CD4-positive, CD25-positive, alpha-beta regulatory T cell (primary cell): Measurements from ENCODE around the gene ALG1L2. TPM values are rescaled to one million over a fixed set of nuclear protein-coding genes. Genes with fewer than 3 reads are reported as not detected.
"Not testable (repeated sequence)": the region's sequence is repeated elsewhere in the genome, so short reads cannot be mapped to it uniquely, and the experiment has no call there.

Source experiments
- ATAC-seq, 2 donors: fragments of 150-1000 bp; cut with Tn5 transposase; one replicate each; pipeline ENCODE4 v1.10.0; 2021; ENCODE audit warnings: low read depth in 2 of 2, moderate number of reproducible peaks in 2 of 2, moderate library complexity in 1 of 2
- DNase-seq, 3 donors: peaks; one replicate each; pipeline versions ENCODE4 v3.0.0 to v3.0.0-alpha.2; 2012 to 2022; ENCODE audit warnings: mixed read lengths in 1 of 3
- H3K27ac ChIP-seq: one replicate; pipeline ENCODE4 v1.7.0; 2013; ENCODE audit warnings: mild to moderate bottlenecking, low read length; ENCODE audit not compliant: insufficient read depth, poor library complexity, severe bottlenecking
- H3K27me3 ChIP-seq: one replicate; pipeline ENCODE4 v1.7.0; 2013; ENCODE audit warnings: low read length; ENCODE audit not compliant: control insufficient read depth, insufficient read depth
- H3K36me3 ChIP-seq: one replicate; pipeline ENCODE4 v1.7.0; 2013; ENCODE audit warnings: mild to moderate bottlenecking, low read length, moderate library complexity; ENCODE audit not compliant: control insufficient read depth, insufficient read depth
- H3K4me1 ChIP-seq: 2 replicates; pipeline ENCODE4 v1.7.0; 2013; ENCODE audit warnings: mild to moderate bottlenecking, low read length; ENCODE audit not compliant: insufficient read depth, control insufficient read depth, poor library complexity, severe bottlenecking
- H3K4me3 ChIP-seq: one replicate; pipeline ENCODE4 v1.7.0; 2013; ENCODE audit warnings: low read depth, mild to moderate bottlenecking, low read length, moderate library complexity
- H3K9me3 ChIP-seq, 2 experiments: 1 replicate in 1 of 2; 2 replicates in 1 of 2; pipeline ENCODE4 v1.7.0; 2013; ENCODE audit warnings: low read length in 2 of 2, mild to moderate bottlenecking in 1 of 2, moderate library complexity in 1 of 2; ENCODE audit not compliant: control insufficient read depth in 2 of 2
- H3K27ac Mint-ChIP-seq, 3 donors: one replicate each; pipeline ENCODE4 v1.8.0; 2020 to 2022; ENCODE audit warnings: mild to moderate bottlenecking in 3 of 3, mixed read lengths in 3 of 3, moderate library complexity in 2 of 3
- H3K27me3 Mint-ChIP-seq: one replicate; pipeline ENCODE4 v1.8.0; 2022; ENCODE audit warnings: mild to moderate bottlenecking, mixed read lengths
- H3K36me3 Mint-ChIP-seq: one replicate; pipeline ENCODE4 v1.8.0; 2020; ENCODE audit warnings: mixed read lengths
- H3K4me1 Mint-ChIP-seq, 4 donors: one replicate each; pipeline ENCODE4 v1.8.0; 2020 to 2022; ENCODE audit warnings: mixed read lengths in 4 of 4, mild to moderate bottlenecking in 1 of 4
- H3K4me3 Mint-ChIP-seq, 4 donors: one replicate each; pipeline ENCODE4 v1.8.0; 2020 to 2022; ENCODE audit warnings: mild to moderate bottlenecking in 4 of 4, mixed read lengths in 4 of 4, moderate library complexity in 3 of 4
- H3K9me3 Mint-ChIP-seq, 7 donors: one replicate each; pipeline ENCODE4 v1.8.0; 2020 to 2022; ENCODE audit warnings: mixed read lengths in 7 of 7, mild to moderate bottlenecking in 3 of 7, moderate library complexity in 2 of 7
- polyA plus RNA-seq, 4 donors: library from polyadenylated mRNA; unstranded; fragments of 300-500 nt; fragmentation: Illumina TruSeq; gene quantifications; one replicate each; pipeline ENCODE4 v1.2.3, GENCODE V29; 2021
- total RNA-seq: library from RNA; stranded (reverse); gene quantifications from one replicate; pipeline ENCODE4 v1.2.3, GENCODE V29; 2022

ALG1L2 gene
- total and polyA plus RNA-seq, 5 donors from 2014 or later, result 0.30 to 1.4 TPM; not detected in 3

GRCh38 chr3:130110386-130111169 lies 28.9 kb downstream of the ALG1L2 start:
- not testable (repeated sequence) for H3K36me3 Mint-ChIP-seq, H3K36me3 ChIP-seq, ATAC-seq, H3K27me3 Mint-ChIP-seq, H3K9me3 ChIP-seq, H3K4me1 ChIP-seq, H3K9me3 Mint-ChIP-seq, H3K27me3 ChIP-seq
- Mint-ChIP-seq H3K27ac (peak overlapping the region; percentile 43 to 99 (median 55)), H3K4me1 (peaks cover 0 to 26% (median 13%) of the 10 kb centered on the region in 4 donors), H3K4me3 (peak overlapping the region; percentile 94 to 99 (median 99))
- peak overlapping the region; percentile 90 for H3K27ac ChIP-seq
- H3K4me3 ChIP-seq, result peak overlapping the region; percentile 26
- DNase-seq, result peak in 1 of 3 donors; percentile 9

GRCh38 chr3:130111185-130111864 lies 29.7 kb downstream of the ALG1L2 start:
- Histone ChIP-seq H3K4me1 (peaks cover 5% of the 10 kb centered on the region), H3K36me3 (no peaks in the 10 kb centered on the region), H3K27ac (peak overlapping the region; percentile 90), H3K27me3 (no peaks in the 10 kb centered on the region), H3K9me3 (no peaks in the 10 kb centered on the region), H3K4me3 (no peak overlapping the region)
- Mint-ChIP-seq H3K4me1 (peaks cover 0 to 20% (median 13%) of the 10 kb centered on the region in 4 donors), H3K27ac (peak overlapping the region; percentile 99 to 100 (median 99)), H3K27me3 (no peaks in the 10 kb centered on the region), H3K4me3 (peak overlapping the region; percentile 94 to 99 (median 99)), H3K36me3 (no peaks in the 10 kb centered on the region), H3K9me3 (no peaks in the 10 kb centered on the region)
- DNase-seq, result peak; percentile 98 to 100 (median 98)
- ATAC-seq, result peak; percentile 100

- not testable (repeated sequence) for H3K27me3 Mint-ChIP-seq, H3K9me3 Mint-ChIP-seq, H3K4me1 ChIP-seq, H3K27me3 ChIP-seq, H3K36me3 Mint-ChIP-seq, H3K9me3 ChIP-seq, H3K36me3 ChIP-seq
- Histone ChIP-seq H3K4me3 (peak overlapping the region; percentile 40), H3K27ac (peak overlapping the region; percentile 90)
- Mint-ChIP-seq H3K27ac (peak overlapping the region; percentile 99 to 100 (median 99)), H3K4me1 (peaks cover 0 to 20% (median 13%) of the 10 kb centered on the region in 4 donors), H3K4me3 (peak overlapping the region; percentile 94 to 99 (median 99))
- ATAC-seq (peak; percentile 40 to 42), DNase-seq (peak; percentile 94 to 99 (median 98))
These were observed 30.5 kb downstream of the ALG1L2 start for GRCh38 chr3:130111865-130112747.

- H3K36me3 ChIP-seq, result not testable (repeated sequence)
These were observed 31.1 kb downstream of the ALG1L2 start for GRCh38 chr3:130112748-130113073.

GRCh38 chr3:130115400-130115799 lies 33.8 kb downstream of the ALG1L2 start:
- H3K27me3 Mint-ChIP-seq, DNase-seq, H3K27ac ChIP-seq, H3K36me3 Mint-ChIP-seq, H3K4me3 Mint-ChIP-seq, ATAC-seq, H3K36me3 ChIP-seq, H3K4me3 ChIP-seq, H3K9me3 Mint-ChIP-seq, H3K27ac Mint-ChIP-seq, H3K27me3 ChIP-seq, H3K9me3 ChIP-seq, H3K4me1 ChIP-seq: not testable (repeated sequence)
- H3K4me1 Mint-ChIP-seq, result peaks cover 0 to 18% (median 10%) of the 10 kb centered on the region in 4 donors

More at GRCh38 chr3:130112748-130113073, 31.1 kb downstream of the ALG1L2 start:
- H3K4me3 ChIP-seq, result peak overlapping the region; percentile 40
- peak overlapping the region; percentile 90 for H3K27ac ChIP-seq
- Mint-ChIP-seq H3K4me1 (peaks cover 0 to 20% (median 13%) of the 10 kb centered on the region in 4 donors), H3K4me3 (peak overlapping the region; percentile 94 to 99 (median 99)), H3K27ac (peak overlapping the region in 2 of 3 donors; percentile 72 to 99)
- not testable (repeated sequence) for H3K4me1 ChIP-seq, H3K36me3 Mint-ChIP-seq, H3K9me3 Mint-ChIP-seq, H3K9me3 ChIP-seq, ATAC-seq, DNase-seq, H3K27me3 ChIP-seq, H3K27me3 Mint-ChIP-seq

GRCh38 chr3:130117933-130118332 lies 36.3 kb downstream of the ALG1L2 start:
- Mint-ChIP-seq H3K27me3 (peaks cover 6% of the 10 kb centered on the region), H3K9me3 (no peaks in the 10 kb centered on the region), H3K27ac (no peak overlapping the region)

GRCh38 chr3:130119824-130120223 lies 38.2 kb downstream of the ALG1L2 start:
- not testable (repeated sequence) for H3K4me1 ChIP-seq, H3K4me1 Mint-ChIP-seq, H3K4me3 ChIP-seq, H3K27ac ChIP-seq, ATAC-seq, H3K36me3 ChIP-seq, H3K4me3 Mint-ChIP-seq, H3K9me3 Mint-ChIP-seq, H3K9me3 ChIP-seq, H3K36me3 Mint-ChIP-seq, H3K27me3 ChIP-seq, DNase-seq, H3K27ac Mint-ChIP-seq
- peaks cover 11% of the 10 kb centered on the region for H3K27me3 Mint-ChIP-seq

More at GRCh38 chr3:130117933-130118332, 36.3 kb downstream of the ALG1L2 start:
- H3K27ac ChIP-seq, result no peak overlapping the region
- H3K36me3 ChIP-seq, result no peaks in the 10 kb centered on the region
- H3K4me3 ChIP-seq, result no peak overlapping the region
- Mint-ChIP-seq H3K4me1 (peaks cover 0 to 7% (median 2%) of the 10 kb centered on the region in 4 donors), H3K4me3 (no peak overlapping the region), H3K36me3 (no peaks in the 10 kb centered on the region)
- H3K9me3 ChIP-seq, result no peaks in the 10 kb centered on the region
- DNase-seq (no peak), ATAC-seq (no peak)
- no peaks in the 10 kb centered on the region for H3K27me3 ChIP-seq
- H3K4me1 ChIP-seq, result no peaks in the 10 kb centered on the region
